ENCODE data around the gene ICA1L.

ICA1L gene

GRCh38 chr2:202763916-202764315 is 107.7 kb downstream of the ICA1L start:
- H3K4me3 ChIP-seq (ENCODE audit: low read length): no peak overlapping the region
- no peak for DNase-seq (ENCODE audit: low read depth)
- no peak for TF ChIP-seq CTCF (conservative IDR thresholded peaks at IDR 0.05; ENCODE audit: low read length)

GRCh38 chr2:202762556-202762955 is 109.0 kb downstream of the ICA1L start:
- H3K4me3 ChIP-seq (ENCODE audit: low read length): no peak overlapping the region
- TF ChIP-seq CTCF (conservative IDR thresholded peaks at IDR 0.05; ENCODE audit: low read length): no peak
- DNase-seq (ENCODE audit: low read depth): no peak

GRCh38 chr2:202760848-202761247 is 110.7 kb downstream of the ICA1L start:
- DNase-seq (ENCODE audit: low read depth): no peak
- TF ChIP-seq CTCF (conservative IDR thresholded peaks at IDR 0.05; ENCODE audit: low read length): no peak
- no peak overlapping the region for H3K4me3 ChIP-seq (ENCODE audit: low read length)

- no peak for TF ChIP-seq CTCF (conservative IDR thresholded peaks at IDR 0.05; ENCODE audit: low read length)
- H3K4me3 ChIP-seq (ENCODE audit: low read length): no peak overlapping the region
- no peak for DNase-seq (ENCODE audit: low read depth)
These were observed 113.0 kb downstream of the ICA1L start for GRCh38 chr2:202758604-202759003.

- TF ChIP-seq CTCF (conservative IDR thresholded peaks at IDR 0.05; ENCODE audit: low read length): no peak
- no peak for DNase-seq (ENCODE audit: low read depth)
- H3K4me3 ChIP-seq (ENCODE audit: low read length): no peak overlapping the region
These were observed 113.4 kb downstream of the ICA1L start for GRCh38 chr2:202758128-202758527.

GRCh38 chr2:202757339-202757738 is 114.2 kb downstream of the ICA1L start:
- TF ChIP-seq CTCF (conservative IDR thresholded peaks at IDR 0.05; ENCODE audit: low read length): no peak
- no peak overlapping the region for H3K4me3 ChIP-seq (ENCODE audit: low read length)
- DNase-seq (ENCODE audit: low read depth): no peak

GRCh38 chr2:202756598-202756997 is 115.0 kb downstream of the ICA1L start:
- no peak for TF ChIP-seq CTCF (conservative IDR thresholded peaks at IDR 0.05; ENCODE audit: low read length)
- no peak overlapping the region for H3K4me3 ChIP-seq (ENCODE audit: low read length)
- no peak for DNase-seq (ENCODE audit: low read depth)
